ENCODE results near the gene LPP. TPM values are rescaled to one million over a fixed set of nuclear protein-coding genes. Genes with fewer than 3 reads are reported as not detected.

LPP gene
- total RNA-seq, result 124 to 132 TPM (median 131 TPM) in 3 replicates

- peaks cover 48% of the 10 kb centered on the region for H3K4me1 Mint-ChIP-seq
- DNase-seq (ENCODE audit: low spot score in 2 of 2, unreplicated experiment in 2 of 2), result peak; percentile 50 to 78
- peak within 1 kb of the TSS; percentile 93 for H3K4me3 Mint-ChIP-seq
- H3K27me3 Mint-ChIP-seq (ENCODE audit: low read depth), result peaks cover 5% of the 10 kb centered on the region
- H3K9me3 Mint-ChIP-seq, result no peaks in the 10 kb centered on the region
- no peaks in the 10 kb centered on the region for H3K36me3 Mint-ChIP-seq
- peak within 1 kb of the TSS; percentile 100 for H3K27ac Mint-ChIP-seq
- TF ChIP-seq, protein P1, sequence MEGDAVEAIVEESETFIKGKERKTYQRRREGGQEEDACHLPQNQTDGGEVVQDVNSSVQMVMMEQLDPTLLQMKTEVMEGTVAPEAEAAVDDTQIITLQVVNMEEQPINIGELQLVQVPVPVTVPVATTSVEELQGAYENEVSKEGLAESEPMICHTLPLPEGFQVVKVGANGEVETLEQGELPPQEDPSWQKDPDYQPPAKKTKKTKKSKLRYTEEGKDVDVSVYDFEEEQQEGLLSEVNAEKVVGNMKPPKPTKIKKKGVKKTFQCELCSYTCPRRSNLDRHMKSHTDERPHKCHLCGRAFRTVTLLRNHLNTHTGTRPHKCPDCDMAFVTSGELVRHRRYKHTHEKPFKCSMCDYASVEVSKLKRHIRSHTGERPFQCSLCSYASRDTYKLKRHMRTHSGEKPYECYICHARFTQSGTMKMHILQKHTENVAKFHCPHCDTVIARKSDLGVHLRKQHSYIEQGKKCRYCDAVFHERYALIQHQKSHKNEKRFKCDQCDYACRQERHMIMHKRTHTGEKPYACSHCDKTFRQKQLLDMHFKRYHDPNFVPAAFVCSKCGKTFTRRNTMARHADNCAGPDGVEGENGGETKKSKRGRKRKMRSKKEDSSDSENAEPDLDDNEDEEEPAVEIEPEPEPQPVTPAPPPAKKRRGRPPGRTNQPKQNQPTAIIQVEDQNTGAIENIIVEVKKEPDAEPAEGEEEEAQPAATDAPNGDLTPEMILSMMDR (IDR thresholded peaks at IDR 0.05; ENCODE audit: unreplicated experiment), result no peak
Measured at GRCh38 chr3:188154014-188154808, at the start of gene LPP. TSS of gene LPP (plus strand) at chr3:188154157. CDS start at chr3:188406121, 251,964 bp downstream.

DNA sequence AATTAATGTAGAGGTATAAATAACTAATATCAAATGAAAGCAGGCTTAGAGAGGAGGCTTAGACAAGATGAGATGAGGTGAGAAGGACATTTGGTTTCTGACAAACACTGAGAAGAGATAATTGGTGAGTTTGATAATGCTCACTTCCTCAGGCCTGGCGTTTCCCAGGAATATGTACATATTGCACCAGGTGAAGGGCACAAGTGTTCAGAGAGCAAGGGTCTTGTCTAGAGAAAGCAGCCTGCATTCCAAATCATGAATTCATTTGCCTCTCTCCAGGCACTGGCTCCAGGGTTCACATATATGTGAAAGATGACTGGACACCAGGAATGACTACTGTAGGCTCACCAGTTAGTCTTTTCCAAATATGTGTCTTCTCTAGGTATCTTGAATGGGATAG, 48.0 kb upstream of the LPP start:
- Mint-ChIP-seq H3K36me3 (no peaks in the 10 kb centered on the region), H3K4me3 (no peak overlapping the region), H3K9me3 (peaks cover 3% of the 10 kb centered on the region), H3K27ac (no peak overlapping the region), H3K27me3 (ENCODE audit: low read depth) (peaks cover 13% of the 10 kb centered on the region), H3K4me1 (no peaks in the 10 kb centered on the region)
- DNase-seq (ENCODE audit: low spot score in 2 of 2, unreplicated experiment in 2 of 2), result no peak
- TF ChIP-seq, protein P1 (IDR thresholded peaks at IDR 0.05; ENCODE audit: unreplicated experiment), result no peak

GRCh38 chr3:188106454-188106853, 47.5 kb upstream of the LPP start:
- H3K9me3 Mint-ChIP-seq, result no peaks in the 10 kb centered on the region
- H3K4me3 Mint-ChIP-seq, result no peak overlapping the region
- no peak for DNase-seq (ENCODE audit: low spot score in 2 of 2, unreplicated experiment in 2 of 2)

DNA sequence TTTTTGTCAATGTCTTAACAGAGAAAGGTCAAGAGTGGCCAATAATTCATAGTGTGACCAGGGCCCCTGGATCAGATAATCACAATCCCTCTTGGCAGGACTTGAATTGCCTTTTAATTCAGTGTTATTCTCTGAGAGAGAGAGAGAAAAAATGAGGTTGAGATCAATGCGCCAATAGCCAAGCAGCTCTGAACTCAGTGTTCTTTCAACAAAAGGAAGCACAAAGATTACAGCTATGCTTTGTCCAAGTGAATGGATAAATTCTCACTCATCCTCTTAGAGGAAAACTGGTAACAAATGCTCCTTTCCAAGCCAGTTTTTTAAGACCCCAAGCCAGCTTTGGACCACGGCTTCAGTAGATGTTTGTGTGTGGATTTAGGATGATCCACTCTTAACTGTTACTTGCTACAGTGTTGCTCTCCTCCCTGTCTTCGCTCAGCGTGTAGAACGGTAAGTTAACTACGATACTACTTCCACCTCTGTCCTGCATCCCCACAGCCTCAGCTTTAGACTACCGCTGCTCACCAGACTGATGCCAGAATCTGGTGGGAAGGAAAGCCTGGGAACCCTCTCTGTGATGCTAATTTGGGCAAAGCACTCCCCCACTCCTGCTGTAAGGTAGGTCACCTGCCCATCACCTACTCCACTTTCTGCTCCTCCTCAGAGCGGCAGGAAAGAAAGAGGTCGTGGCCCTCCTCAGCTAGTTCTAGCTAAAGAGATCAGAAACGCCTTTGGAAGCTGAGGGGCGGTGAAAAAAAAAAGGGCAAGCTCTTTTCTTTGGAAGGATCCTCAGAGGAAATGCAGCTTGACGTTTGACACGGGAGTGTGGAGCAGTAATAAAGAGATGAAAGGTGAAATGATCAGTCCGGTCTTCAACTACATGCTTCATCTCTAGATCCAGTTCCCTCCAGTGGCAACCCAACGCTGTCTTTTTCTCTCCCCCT, 46.8 kb upstream of the LPP start:
- Mint-ChIP-seq H3K36me3 (no peaks in the 10 kb centered on the region), H3K4me1 (no peaks in the 10 kb centered on the region), H3K27ac (no peak overlapping the region), H3K27me3 (ENCODE audit: low read depth) (peaks cover 14% of the 10 kb centered on the region), H3K9me3 (no peaks in the 10 kb centered on the region), H3K4me3 (no peak overlapping the region)
- TF ChIP-seq, protein P1 (IDR thresholded peaks at IDR 0.05; ENCODE audit: unreplicated experiment), result no peak
- no peak for DNase-seq (ENCODE audit: low spot score in 2 of 2, unreplicated experiment in 2 of 2)

More at GRCh38 chr3:188106454-188106853, 47.5 kb upstream of the LPP start:
- TF ChIP-seq, protein P1 (IDR thresholded peaks at IDR 0.05; ENCODE audit: unreplicated experiment), result no peak
- Mint-ChIP-seq H3K27ac (no peak overlapping the region), H3K36me3 (no peaks in the 10 kb centered on the region), H3K27me3 (ENCODE audit: low read depth) (peaks cover 14% of the 10 kb centered on the region), H3K4me1 (no peaks in the 10 kb centered on the region)

GRCh38 chr3:188108703-188109412, 45.1 kb upstream of the LPP start:
- Mint-ChIP-seq H3K4me1 (no peaks in the 10 kb centered on the region), H3K4me3 (no peak overlapping the region), H3K27ac (no peak overlapping the region), H3K27me3 (ENCODE audit: low read depth) (peaks cover 14% of the 10 kb centered on the region), H3K36me3 (no peaks in the 10 kb centered on the region), H3K9me3 (no peaks in the 10 kb centered on the region)
- no peak for DNase-seq (ENCODE audit: low spot score in 2 of 2, unreplicated experiment in 2 of 2)
- TF ChIP-seq, protein P1 (IDR thresholded peaks at IDR 0.05; ENCODE audit: unreplicated experiment), result no peak

Measured in mesothelial cell of epicardium (in vitro differentiated cells).